ENCODE results near the gene PRCC. TPM values are rescaled to one million over a fixed set of nuclear protein-coding genes. Genes with fewer than 3 reads are reported as not detected.

Gene PRCC
- total RNA-seq, 1 donor from 2014 or later, result 61.1 TPM

DNA sequence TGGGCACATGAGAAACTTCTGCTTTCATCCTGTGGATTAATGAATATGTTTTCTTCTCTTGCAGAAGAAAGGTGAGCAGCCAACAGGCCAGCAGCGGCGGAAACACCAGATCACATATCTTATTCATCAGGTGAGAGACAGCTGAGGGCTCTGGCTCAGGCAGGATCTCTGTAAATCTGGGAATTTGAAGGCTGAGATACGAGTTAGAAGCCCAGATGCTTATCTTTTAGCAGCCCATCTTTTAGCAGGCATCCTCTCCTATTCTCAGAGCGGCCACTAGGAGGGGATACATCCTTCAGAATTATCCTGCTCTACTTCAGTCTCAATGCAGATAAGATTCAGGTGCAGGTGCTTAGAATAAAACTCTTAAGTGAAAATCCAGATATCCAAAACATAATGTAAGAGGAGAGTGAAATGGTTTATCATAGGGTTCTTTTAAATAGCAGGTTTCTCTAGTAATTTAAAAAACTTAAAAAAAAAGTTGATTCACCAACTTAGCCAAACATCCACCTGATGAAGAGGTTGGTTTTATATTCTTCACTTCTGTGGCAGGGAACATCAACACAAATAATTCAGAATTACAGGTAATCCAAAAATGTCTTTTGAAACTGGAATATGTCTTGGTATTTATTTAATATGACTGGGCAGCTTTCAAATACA, 30.0 kb downstream of the PRCC start:
- peak; percentile 56 for ATAC-seq

DNA sequence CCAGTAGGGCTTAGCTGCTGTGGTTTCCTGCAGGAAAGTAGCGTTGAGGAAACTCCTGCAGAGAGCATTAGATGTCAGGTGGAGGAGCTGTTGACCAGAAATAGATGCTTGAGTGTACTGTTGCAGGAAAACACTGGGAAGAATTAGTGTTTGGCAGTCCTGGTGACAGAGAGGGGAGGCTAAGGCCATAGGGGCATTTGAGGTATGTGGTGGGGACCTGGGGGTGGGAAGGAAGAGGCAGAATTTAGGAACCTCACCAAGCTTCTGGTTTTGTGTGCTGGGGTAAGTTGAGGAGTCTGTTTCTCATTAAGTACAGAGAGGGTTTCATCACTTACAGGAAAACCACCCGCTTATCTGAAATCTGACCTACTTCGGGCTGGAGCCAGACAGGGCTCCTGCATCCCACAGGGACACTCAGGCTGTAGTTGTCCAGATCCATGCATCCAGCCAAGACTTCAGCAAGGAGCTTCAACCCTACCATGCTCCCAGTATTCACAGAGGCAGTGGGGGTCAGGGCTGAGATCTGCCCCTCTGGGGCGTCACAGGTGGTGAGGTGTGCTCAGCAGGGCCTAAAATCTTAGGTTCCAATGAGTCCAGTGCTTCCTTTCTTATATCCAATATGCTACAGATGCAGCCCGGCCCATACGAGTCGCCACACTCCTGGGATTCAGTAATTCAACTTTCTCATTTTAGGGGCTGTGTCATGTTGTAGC, 34.2 kb downstream of the PRCC start:
- no peak for ATAC-seq

DNA sequence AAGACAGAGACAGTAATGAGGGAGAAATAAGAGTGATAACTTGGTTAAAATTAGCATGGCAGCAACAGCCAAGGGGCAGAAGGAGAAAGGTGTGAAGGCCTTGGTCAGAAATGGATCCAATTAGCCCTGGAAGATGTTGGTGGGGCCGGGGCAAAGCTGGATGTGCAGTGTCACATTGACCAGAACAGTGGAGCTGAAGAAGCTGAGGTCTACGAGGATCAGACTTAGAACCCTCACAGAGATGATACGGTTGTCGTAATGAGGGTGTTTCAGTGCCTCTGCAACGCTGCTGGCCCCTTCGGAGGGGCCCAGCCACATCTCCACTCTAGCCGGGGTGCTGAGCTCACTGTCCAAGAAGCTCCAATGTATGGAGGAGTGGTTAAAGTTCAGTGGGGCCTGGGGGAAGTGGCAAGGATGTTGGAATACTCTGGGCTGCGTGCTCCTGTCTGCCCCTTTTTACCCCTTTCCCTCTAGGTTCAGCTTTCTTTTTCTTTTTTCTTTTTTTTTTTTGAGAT, 35.1 kb downstream of the PRCC start:
- ATAC-seq, result no peak

DNA sequence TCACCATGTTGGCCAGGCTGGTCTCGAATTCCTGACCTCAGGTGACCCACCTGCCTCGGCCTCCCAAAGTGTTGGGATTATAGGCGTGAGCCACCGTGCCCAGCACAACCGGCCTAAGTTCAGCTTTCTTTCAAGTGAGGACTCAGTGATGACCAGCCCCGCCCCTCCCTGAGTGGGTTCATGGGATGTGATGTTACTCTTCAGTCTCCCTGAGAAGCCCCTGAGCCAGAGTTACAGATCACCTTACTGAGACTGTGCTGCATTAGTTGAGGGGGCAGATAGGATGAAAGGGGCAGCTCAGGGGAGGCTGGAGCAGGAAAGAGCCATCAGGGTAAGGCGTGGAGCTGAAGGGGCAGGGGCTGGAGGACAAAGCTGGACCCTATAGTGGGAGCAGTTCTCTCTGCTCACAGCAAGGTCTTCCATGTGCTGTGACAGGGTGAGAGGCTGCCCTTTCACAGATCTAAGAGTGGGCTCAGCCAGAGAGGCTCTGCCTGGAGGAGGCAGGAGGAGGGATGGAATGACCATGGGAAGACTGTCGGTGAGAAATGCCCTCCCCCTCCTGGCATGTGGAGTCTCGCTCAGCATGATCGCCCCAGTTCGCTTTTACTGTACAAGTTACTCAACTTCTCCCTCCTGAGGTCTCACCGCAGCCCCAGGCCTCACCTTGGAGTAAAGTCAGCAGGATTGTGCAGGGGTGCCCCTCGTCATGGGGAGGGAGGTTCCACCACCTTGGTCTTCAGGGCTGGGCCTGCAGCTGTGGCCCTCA, 35.9 kb downstream of the PRCC start:
- no peak for ATAC-seq

DNA sequence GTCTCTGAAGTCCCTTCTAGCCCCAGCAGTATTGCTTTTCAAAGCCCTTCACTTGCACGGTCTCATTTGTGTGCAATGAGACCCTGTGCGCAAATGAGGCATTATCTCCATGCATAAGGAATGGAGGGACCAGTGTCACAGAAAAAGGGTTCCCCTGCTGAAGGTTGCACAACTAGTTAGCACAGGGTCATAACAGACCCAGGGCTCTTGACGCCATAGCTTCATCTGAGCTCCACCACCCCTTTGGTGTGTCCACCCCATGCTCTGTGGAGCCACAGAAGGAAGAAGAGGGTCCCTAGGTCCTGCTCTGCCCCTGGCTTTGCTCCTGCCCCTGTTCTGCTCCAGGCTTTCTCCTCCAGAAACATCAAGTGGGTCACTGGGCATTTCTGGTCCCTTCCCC, 36.7 kb downstream of the PRCC start:
- no peak for ATAC-seq

DNA sequence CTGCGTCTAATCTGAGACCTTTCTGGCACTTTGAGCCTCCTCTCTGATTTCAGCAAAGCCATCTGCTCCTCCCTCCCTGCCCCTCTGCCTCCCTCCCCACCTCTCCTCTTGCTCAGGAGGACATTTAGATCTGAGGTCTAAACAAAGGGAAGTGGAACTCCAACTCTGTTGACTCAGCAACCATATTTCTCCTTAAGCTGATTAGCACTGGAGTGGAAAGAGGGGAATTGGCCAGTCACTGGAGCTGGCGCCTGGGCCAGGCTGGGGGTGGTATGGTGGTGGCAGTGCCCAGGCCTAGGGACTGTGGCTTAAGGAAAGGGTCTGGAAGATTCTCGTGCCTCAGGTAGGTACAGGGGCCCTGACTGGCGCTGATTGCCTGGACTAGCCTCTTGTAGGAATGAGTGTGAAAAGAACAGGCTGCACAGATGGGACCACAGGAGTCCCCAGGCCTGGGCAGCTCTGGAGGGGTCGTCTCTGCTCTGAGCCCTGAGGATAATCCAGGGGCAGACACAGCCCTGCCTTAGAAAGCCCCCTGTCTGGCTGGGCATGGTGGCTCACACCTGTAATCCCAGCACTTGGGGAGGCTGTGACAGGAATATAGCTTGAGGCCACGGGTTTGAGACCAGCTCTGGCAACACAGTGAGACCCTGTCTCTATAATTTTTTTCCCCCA, 37.4 kb downstream of the PRCC start:
- ATAC-seq, result no peak

DNA sequence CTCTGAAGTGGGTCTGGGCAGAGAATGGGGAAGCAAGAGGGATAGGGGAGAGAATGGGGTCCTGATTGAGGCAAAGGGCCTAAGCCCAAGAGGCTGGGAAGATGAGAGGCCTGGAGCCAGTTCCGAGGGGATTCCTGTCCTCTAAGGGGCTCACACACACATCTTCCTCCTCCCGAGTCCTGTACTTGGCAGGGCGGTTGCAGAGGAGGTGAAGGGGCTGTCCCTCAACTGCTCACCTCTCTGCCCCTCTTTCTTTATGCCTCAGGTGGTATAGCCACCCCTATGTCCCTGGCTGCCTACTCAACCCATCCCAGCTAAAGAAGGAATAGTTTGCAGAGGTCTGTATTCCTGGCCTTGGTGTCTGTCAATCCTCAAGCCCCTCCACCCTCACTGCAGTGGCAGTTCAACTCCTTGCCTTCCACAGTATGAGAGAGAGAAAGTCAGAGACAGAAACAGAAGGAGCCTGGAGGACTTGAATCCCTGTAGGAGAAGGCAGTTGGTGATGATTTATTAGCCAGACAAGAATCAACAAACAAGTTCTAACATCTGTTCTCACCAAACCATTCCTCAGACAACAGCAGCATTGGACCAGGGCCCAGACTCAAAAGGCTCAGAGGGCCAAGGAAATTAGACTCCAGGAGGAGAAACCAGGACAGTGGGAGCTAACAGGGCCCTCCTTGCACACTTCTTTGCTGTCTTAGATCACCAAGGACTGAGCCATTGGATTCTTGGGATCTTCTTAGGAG, 38.6 kb downstream of the PRCC start:
- ATAC-seq, result peak; percentile 32

DNA sequence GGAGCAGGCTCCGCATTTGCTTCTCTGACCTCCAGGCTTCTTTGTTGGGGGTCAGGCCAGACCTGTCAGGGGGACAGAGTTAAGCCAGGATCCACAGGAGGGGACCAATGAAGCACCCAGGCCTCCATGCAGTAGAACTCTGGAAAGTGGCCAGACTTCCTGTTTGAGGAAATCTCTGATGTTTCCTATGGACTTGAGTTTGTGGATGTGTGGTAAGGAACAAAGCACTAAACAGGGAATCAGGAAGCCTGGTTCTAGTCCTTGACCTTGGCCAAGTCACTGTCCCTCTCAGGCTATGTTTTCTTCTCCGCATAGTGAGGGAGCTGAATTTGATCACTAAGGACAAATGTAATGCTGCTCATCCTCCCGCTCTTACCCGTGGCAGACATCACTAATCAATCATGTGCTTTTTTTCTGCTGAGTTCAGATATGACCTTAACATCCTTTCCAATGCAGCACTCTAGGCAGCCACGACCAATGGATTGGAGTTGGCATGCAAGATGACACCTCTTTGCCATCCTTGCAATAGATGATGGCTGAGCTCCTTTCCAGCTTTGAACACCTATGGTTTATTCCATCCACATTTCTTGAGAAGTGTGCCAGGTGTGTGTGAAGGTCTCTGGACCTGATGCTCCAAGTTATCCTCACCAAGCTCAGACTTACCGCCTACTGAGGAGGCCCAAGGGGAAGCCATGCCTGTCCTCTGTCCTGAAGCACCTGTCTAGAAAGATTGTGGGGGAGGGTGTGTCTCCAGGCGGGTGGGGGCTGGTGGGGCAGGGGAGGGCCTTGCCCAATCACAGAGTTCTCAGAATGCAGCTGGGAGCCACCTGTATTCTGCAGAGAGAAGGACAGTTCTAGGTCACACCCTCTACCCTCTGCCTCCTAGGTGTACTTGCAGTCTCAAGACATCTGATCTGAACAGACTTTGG, 39.4 kb downstream of the PRCC start:
- ATAC-seq, result no peak

DNA sequence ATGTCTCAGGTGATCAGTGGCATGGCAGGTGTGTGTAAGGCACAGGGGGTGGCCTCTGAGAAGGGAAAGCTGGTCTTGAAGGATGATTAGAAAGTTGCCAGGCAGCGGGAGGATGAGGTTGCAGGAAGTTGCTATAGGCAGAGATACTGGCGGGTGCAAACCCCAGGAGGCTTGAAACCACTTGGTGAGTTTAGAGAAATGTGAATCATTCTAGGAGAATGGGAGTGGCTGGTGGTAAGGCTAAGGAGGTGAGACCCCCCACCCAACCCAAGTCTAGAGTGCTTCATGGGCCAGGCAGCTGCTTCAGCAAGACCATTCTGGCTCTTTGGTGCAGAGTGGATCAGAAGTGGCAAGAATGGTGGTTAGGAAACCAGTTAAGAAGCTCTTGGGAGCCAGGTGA, 40.3 kb downstream of the PRCC start:
- no peak for ATAC-seq

DNA sequence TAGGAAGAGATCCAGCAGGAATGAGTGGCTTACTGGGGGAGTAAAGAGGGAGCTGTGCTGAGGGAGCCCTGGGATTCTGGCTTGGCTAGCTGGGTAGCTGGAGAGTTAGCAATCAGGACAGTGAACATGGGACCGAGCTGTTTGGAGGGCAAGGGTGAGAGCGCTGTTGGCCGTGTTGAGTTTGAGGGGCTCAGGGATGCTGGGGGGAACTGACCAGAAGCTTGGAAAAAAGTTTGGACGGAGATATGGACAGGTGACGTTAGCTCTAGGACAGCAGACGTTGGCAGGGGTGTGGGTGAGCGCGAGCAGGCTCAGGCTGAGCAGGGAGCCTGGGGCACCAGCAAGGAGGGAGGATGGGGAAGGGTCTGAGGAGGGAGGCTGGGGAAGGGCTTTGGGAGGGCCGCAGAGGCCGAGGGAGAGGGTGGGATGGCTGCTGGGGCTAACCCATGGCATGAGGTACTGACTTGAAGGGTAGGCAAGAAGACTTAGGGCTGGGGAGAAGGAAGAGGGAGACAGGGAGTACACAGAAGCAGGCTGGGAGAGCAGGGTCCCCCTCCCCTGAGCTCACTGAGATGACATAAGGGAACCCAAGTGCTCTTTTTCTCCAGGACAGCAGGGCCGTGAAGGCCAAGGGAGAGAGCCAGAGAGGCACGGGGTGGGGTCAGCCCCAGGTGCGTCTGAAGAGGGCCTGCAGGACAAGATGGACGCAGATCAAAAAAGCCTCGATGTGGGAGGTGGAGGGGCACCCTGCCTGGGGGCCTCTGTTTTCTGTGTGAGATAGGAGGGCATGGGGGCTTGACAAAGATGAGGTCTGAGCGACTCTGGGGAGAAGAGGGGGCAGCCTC, 41.1 kb downstream of the PRCC start:
- no peak for ATAC-seq

DNA sequence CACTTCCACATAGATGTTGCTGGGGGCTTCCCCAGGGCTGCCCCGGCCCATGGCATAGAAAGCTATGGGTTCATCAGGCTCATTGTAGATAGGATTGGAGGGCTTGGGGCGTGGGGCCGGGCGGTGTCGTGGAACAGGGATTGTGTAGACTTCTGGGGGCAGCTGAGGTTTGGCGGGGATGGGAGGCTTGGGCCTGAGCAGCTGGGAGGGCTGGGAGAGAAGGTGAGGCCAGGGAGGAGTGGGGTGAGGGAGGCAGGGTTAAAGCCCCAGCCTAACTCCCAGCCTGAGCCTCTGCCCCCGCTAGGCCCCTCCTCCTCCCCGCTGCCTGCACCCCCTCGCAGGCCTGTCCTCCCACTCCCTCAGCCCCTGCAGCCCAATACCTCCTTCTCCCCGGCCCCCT, 41.9 kb downstream of the PRCC start:
- no peak for ATAC-seq

DNA sequence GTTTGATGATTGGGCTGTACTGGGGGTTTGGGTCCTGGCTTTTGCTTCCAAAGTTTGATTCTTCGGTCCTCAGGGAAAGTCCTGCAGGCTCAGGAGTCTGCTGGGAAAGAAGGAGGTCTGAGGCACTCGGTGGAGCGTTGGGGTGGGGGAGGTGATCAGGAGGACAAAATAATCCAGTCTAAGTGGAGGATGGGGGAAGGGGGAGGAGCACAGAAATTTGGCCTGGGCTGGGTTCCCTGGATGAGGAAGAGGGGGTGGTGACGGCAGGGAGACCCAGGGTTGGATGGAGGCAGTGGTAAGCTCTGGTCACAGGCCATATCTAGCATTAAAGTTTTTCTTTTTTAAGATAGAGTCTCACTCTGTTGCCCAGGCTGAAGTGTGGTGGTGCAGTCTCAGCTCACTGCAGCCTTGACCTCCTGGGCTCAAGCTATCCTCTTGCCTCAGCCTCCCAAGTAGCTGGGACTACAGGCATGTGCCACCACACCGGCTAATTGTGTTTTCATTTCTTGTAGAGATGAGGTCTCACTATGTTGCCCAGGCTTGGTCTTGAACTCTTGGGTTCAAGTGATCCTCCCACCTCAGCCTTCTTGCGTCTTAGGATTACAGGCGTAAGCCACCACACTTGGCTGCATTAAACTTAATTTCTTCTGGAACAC, 42.5 kb downstream of the PRCC start:
- no peak for ATAC-seq

DNA sequence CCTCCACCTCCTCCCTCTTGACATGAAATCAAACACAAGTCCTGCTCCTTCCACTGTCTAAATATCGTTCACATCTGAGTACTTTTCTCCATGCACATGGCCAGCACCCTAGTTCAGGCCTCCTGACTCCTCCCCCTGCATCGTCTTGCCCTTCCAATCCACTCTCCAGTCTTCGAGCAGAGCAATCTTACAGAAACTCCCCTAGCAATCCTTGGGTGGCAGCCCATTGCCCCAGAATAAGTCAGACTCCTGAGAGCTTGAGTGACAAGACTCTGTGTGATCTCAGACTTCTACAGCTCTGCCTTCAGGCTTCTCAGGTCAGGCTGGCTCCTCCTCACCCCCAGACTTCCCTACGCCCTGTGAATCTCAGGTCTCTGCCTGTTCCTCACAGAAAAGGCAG, 43.8 kb downstream of the PRCC start:
- ATAC-seq, result no peak

DNA sequence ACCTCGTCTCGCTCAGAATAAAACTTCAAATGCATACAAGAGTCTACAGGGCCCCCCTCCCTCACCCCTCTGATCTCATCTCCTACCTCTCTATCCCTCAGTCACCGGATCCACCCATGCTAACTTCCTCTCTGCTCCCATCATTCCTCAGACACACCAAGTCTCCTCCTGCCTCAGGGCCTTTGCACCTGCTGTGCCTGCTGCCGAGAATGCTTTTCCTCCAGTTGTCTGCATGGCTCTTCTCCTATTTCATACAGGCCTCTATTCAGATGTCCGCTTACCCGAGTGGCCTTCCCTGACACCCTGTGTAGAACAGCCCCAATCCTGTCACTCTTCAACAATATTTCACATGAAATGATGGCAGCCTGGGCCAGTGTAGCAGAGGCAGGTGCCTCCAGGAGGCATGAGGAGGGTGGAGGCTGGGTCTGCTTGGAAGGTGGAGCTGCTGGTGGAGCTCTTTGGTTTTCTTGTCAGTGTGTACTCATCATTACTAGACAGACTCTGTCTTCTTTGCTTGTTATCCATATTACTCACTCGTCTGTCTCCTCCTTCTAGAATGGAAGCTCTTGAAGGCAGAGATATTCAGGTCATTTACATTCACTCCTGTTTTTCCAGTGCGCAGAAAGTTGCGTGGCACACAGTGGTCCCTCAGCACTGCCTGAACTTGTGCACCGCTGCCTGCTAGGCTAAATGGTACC, 45.1 kb downstream of the PRCC start:
- ATAC-seq, result no peak

DNA sequence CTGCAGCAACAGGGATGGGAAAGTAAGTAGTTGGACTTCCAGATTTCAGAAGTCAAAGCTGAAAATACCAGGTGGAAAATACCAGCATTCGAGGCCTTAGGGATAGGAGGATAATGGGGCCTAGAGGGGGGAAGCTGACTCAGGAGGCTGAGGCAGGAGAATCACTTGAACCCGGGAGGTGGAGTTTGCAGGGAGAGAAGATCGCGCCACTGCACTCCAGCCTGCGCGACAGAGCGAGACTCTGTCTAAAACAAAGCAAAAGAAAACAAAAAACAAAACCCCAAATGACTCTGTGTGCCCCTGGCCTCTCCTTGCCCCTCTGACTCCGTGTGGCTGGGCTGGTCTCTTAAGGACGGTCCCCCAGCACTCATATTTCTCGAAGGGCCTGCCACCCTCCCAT, 46.0 kb downstream of the PRCC start:
- no peak for ATAC-seq

DNA sequence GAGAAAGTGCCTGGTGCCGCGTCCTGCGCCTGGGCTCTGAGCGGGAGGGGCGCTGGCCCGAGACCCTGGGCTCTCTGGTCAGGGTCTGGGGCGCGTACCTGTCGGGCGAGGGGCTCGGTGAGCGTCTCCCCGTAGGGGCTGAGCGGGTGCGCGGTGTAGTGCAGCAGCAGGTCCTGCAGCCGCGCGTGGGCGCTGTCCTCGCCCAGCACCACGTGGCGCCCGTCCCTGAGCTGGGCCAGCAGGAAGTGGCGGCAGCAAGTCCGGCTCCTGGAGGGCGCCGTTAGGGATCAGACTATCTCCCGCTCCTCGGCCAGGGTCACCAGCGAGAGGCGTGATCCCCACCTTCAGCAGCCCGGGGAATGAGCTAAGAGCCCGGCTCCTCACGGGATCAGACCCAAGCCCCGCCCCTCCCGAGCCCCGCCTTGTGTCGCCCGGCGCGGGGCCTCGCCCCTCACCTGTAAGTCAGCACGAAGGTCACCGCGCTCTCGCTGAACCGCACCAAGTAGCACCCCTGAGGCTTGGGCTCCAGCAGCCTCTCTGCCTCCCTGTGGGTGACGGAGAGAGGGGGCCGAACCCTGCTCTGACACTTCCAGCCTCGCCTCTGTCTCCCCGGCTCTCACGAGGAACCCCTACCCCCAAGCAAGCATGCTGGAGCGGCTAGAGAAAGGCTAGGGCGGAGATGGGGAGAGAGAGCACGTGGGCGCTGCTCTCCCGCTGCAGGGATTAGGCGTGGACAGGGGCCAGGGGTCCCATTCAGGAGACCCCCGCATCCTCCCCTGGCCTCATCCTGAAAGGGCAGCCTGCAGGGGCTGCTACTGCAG, 46.6 kb downstream of the PRCC start:
- ATAC-seq, result peak; percentile 75

DNA sequence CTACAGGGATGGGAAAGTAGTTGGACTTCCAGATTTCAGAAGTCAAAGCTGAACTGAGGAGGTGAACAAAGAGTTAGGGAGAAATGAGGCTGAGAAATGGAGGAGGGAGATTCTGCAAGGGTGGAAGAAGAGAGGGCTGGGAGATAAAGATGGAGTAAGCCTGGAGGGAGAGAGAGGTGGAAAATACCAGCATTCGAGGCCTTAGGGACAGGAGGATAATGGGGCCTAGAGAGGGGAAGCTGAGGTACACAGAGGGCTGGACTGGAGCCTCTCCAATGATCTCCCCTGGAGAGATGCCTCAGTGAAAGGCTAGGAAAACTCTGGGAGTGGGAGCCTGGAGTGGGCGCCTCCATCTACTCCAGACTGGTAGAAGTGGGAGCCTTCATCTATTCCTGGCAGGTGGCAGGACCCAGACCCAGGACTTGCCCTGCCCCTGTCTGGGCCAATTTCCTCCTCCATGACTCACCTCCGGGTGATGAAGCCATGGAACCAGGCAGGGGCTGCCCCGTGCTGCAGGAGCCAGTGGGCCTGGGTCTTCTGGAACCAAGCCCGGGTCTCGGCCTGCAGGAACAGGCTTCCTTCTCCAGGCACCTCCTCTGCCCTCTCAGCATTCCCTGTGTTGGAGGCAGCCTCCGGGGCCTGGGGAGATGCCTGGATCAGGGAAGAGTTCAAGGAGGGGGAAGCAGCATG, 47.4 kb downstream of the PRCC start:
- peak; percentile 53 for ATAC-seq
